ENCODE measurements around the gene TRABD2B. TPM values are rescaled to one million over a fixed set of nuclear protein-coding genes. Genes with fewer than 3 reads are reported as not detected.

The TRABD2B gene
- total RNA-seq, 1 donor: under 0.01 TPM

- Histone ChIP-seq H3K27me3 (ENCODE audit: insufficient read depth, low read length) (no peaks in the 10 kb centered on the region), H3K27ac (ENCODE audit: low read depth, low read length) (no peak overlapping the region), H3K4me2 (ENCODE audit: insufficient read depth, low read length) (no peak overlapping the region), H2AFZ (ENCODE audit: low read length) (no peak overlapping the region), H4K20me1 (ENCODE audit: insufficient read depth, low read length) (no peaks in the 10 kb centered on the region), H3K9me3 (ENCODE audit: low read depth, low read length) (no peaks in the 10 kb centered on the region), H3K79me2 (ENCODE audit: insufficient read depth, low read length) (no peaks in the 10 kb centered on the region), H3K4me1 (ENCODE audit: insufficient read depth, low read length) (no peaks in the 10 kb centered on the region), H3K36me3 (ENCODE audit: insufficient read depth, low read length) (no peaks in the 10 kb centered on the region), H3K4me3 (ENCODE audit: insufficient read depth, low read length) (no peak overlapping the region)
- DNase-seq (ENCODE audit: insufficient read length, low spot score, missing footprints): peak; percentile 10
- TF ChIP-seq, protein P1, sequence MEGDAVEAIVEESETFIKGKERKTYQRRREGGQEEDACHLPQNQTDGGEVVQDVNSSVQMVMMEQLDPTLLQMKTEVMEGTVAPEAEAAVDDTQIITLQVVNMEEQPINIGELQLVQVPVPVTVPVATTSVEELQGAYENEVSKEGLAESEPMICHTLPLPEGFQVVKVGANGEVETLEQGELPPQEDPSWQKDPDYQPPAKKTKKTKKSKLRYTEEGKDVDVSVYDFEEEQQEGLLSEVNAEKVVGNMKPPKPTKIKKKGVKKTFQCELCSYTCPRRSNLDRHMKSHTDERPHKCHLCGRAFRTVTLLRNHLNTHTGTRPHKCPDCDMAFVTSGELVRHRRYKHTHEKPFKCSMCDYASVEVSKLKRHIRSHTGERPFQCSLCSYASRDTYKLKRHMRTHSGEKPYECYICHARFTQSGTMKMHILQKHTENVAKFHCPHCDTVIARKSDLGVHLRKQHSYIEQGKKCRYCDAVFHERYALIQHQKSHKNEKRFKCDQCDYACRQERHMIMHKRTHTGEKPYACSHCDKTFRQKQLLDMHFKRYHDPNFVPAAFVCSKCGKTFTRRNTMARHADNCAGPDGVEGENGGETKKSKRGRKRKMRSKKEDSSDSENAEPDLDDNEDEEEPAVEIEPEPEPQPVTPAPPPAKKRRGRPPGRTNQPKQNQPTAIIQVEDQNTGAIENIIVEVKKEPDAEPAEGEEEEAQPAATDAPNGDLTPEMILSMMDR (IDR thresholded peaks at IDR 0.05; ENCODE audit: extremely low read depth, low read depth, low read length): no peak
These were observed 152.6 kb downstream of the TRABD2B start for GRCh38 chr1:47844558-47844955.

- no peaks in the 10 kb centered on the region for H3K79me2 ChIP-seq (ENCODE audit: insufficient read depth, low read length)
- H3K4me3 ChIP-seq (ENCODE audit: insufficient read depth, low read length): no peak overlapping the region
- DNase-seq (ENCODE audit: insufficient read length, low spot score, missing footprints): peak; percentile 21
- no peak overlapping the region for H3K4me2 ChIP-seq (ENCODE audit: insufficient read depth, low read length)
- no peaks in the 10 kb centered on the region for H4K20me1 ChIP-seq (ENCODE audit: insufficient read depth, low read length)
- H3K9me3 ChIP-seq (ENCODE audit: low read depth, low read length): no peaks in the 10 kb centered on the region
- TF ChIP-seq, protein P1 (IDR thresholded peaks at IDR 0.05; ENCODE audit: extremely low read depth, low read depth, low read length): no peak
- H3K27me3 ChIP-seq (ENCODE audit: insufficient read depth, low read length): no peaks in the 10 kb centered on the region
- no peak overlapping the region for H3K27ac ChIP-seq (ENCODE audit: low read depth, low read length)
- H3K36me3 ChIP-seq (ENCODE audit: insufficient read depth, low read length): no peaks in the 10 kb centered on the region
- no peaks in the 10 kb centered on the region for H3K4me1 ChIP-seq (ENCODE audit: insufficient read depth, low read length)
- H2AFZ ChIP-seq (ENCODE audit: low read length): no peak overlapping the region
These were observed 153.2 kb downstream of the TRABD2B start for GRCh38 chr1:47843781-47844557.

DNA sequence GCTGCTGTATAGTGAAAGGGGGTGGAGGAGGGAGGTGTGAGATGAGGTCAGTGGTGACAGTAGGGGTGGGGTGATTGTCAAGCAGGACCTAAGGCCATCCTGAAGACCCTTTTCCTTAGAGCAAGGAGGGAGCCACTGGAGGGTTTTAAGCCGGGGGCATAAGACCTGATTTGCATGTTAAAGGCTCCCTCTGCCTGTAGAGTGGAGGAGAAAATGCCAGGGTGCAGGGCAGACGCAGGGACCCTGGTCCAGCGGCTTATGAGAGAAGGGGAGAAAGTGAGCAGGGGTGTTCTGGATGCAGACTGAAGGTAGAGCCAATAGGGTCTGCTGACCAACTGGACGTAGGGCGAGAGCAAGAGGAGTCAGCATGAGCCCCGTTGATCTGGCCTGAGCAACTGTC lies 154.1 kb downstream of the TRABD2B start:
- TF ChIP-seq, protein P1 (IDR thresholded peaks at IDR 0.05; ENCODE audit: extremely low read depth, low read depth, low read length): no peak
- no peak overlapping the region for H2AFZ ChIP-seq (ENCODE audit: low read length)
- H3K36me3 ChIP-seq (ENCODE audit: insufficient read depth, low read length): no peaks in the 10 kb centered on the region
- H4K20me1 ChIP-seq (ENCODE audit: insufficient read depth, low read length): no peaks in the 10 kb centered on the region
- H3K4me3 ChIP-seq (ENCODE audit: insufficient read depth, low read length): no peak overlapping the region
- H3K27ac ChIP-seq (ENCODE audit: low read depth, low read length): no peak overlapping the region
- H3K79me2 ChIP-seq (ENCODE audit: insufficient read depth, low read length): no peaks in the 10 kb centered on the region
- no peaks in the 10 kb centered on the region for H3K27me3 ChIP-seq (ENCODE audit: insufficient read depth, low read length)
- no peaks in the 10 kb centered on the region for H3K4me1 ChIP-seq (ENCODE audit: insufficient read depth, low read length)
- H3K9me3 ChIP-seq (ENCODE audit: low read depth, low read length): no peaks in the 10 kb centered on the region
- no peak overlapping the region for H3K4me2 ChIP-seq (ENCODE audit: insufficient read depth, low read length)
- DNase-seq (ENCODE audit: insufficient read length, low spot score, missing footprints): no peak

DNA sequence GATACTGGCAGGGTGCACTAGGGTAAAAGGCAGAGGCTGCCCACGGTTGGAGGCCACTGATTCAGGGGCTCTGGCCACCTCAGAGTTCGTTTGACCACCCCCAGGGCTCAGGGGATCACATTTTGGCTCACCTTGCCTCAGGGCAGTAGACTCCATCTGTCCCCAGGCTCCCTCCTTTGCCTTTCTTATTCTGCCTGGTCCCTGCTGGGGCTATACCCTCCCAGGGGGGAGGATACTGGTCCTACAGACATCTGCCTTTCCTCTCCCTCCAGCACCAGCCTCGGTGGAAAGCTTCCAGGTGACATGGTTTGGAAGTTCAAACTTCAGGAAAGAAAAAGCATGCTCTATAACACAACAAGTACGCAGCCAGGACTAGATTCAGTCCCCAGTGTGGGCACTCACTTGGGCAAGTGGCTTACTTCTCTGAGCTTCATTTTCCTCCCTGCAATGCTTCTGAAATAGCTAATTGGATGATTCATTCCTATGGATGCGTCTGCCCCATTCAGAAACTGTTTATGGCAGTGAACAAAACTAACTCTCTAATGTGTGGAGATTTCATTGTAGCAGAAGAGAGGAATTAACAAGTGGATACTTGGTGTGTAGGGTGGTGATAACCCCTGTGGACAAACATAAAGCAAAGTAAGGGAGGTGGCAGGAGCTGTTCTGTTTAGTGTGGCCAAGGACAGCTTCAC lies 154.8 kb downstream of the TRABD2B start:
- Histone ChIP-seq H3K79me2 (ENCODE audit: insufficient read depth, low read length) (no peaks in the 10 kb centered on the region), H4K20me1 (ENCODE audit: insufficient read depth, low read length) (no peaks in the 10 kb centered on the region), H3K9me3 (ENCODE audit: low read depth, low read length) (no peaks in the 10 kb centered on the region), H3K27ac (ENCODE audit: low read depth, low read length) (no peak overlapping the region), H3K27me3 (ENCODE audit: insufficient read depth, low read length) (no peaks in the 10 kb centered on the region), H3K4me3 (ENCODE audit: insufficient read depth, low read length) (no peak overlapping the region), H3K4me2 (ENCODE audit: insufficient read depth, low read length) (no peak overlapping the region), H3K4me1 (ENCODE audit: insufficient read depth, low read length) (no peaks in the 10 kb centered on the region), H2AFZ (ENCODE audit: low read length) (no peak overlapping the region), H3K36me3 (ENCODE audit: insufficient read depth, low read length) (no peaks in the 10 kb centered on the region)
- TF ChIP-seq, protein P1 (IDR thresholded peaks at IDR 0.05; ENCODE audit: extremely low read depth, low read depth, low read length): no peak
- peak; percentile 66 for DNase-seq (ENCODE audit: insufficient read length, low spot score, missing footprints)

Measured in osteoblast (primary cell).